SK-N-SH (cell line): ENCODE measurements around the gene BAIAP2L1. TPM values are rescaled to one million over a fixed set of nuclear protein-coding genes. Genes with fewer than 3 reads are reported as not detected.
A peak's percentile ranks its signal among the peaks of the same experiment; 100 is the strongest.

Experiments used
- CTCF ChIA-PET: fragments of 300-600, 350-600 bp; formaldehyde crosslinking; extraction: SDS; loops from one replicate; lab custom pipeline; 2021; lab: Yijun Ruan, JAX
- POLR2A ChIA-PET: fragments of 350-600 bp; sonication (Branson Sonifier 250); formaldehyde crosslinking; extraction: SDS; loops from one replicate; lab custom pipeline; 2020; ENCODE audit warnings: antibody characterized with exemption, inconsistent platforms; lab: Yijun Ruan, JAX
- DNase-seq: peaks from one replicate; pipeline ENCODE4 v3.0.0; 2012
- H2AFZ ChIP-seq: fragments of 200-600 bp; sonication (generic); 2 replicates; pipeline ENCODE4 v1.8.1; 2016; ENCODE audit warnings: antibody characterized with exemption, mild to moderate bottlenecking, low read depth
- H3F3A ChIP-seq: fragments of 200-600 bp; sonication (generic); replicated peaks from 2 replicates; pipeline ENCODE3; 2016; ENCODE audit warnings: antibody characterized with exemption, mild to moderate bottlenecking; ENCODE audit not compliant: insufficient read depth
- H3K27ac ChIP-seq, 2 experiments: fragments of 200-500 bp in 1 of 2; fragments of 200-600 bp in 1 of 2; sonication (Bioruptor generic) in 1 of 2; sonication (generic), shearing (Covaris generic) in 1 of 2; 2 replicates each; pipeline versions ENCODE4 v1.5.1 to v1.6.1; 2014 to 2016; ENCODE audit warnings: low read depth in 2 of 2, inconsistent platforms in 1 of 2, low read length in 1 of 2, mild to moderate bottlenecking in 1 of 2, mixed read lengths in 1 of 2
- H3K27me3 ChIP-seq: fragments of 200-600 bp; sonication (generic), shearing (Covaris generic); 2 replicates; pipeline ENCODE4 v1.6.1; 2016; ENCODE audit warnings: mixed run types; ENCODE audit not compliant: insufficient read depth
- H3K36me3 ChIP-seq, 2 experiments: fragments of 200-500 bp in 1 of 2; fragments of 200-600 bp in 1 of 2; sonication (Bioruptor generic) in 1 of 2; sonication (generic) in 1 of 2; replicated peaks in 1 of 2; 2 replicates each; pipeline versions ENCODE3 to v1.5.1; 2014 to 2016; ENCODE audit warnings: low read length in 1 of 2, mild to moderate bottlenecking in 1 of 2; ENCODE audit not compliant: insufficient read depth in 2 of 2, control insufficient read depth in 1 of 2
- H3K4me1 ChIP-seq, 2 experiments: fragments of 200-500 bp in 1 of 2; fragments of 200-600 bp in 1 of 2; sonication (Bioruptor generic) in 1 of 2; sonication (generic), shearing (Covaris generic) in 1 of 2; 2 replicates each; pipeline versions ENCODE4 v1.5.1 to v1.6.1; 2014 to 2016; ENCODE audit warnings: low read depth in 1 of 2, low read length in 1 of 2, mixed run types in 1 of 2; ENCODE audit not compliant: insufficient read depth in 2 of 2, control insufficient read depth in 1 of 2
- H3K4me2 ChIP-seq: fragments of 200-600 bp; sonication (generic), shearing (Covaris generic); 2 replicates; pipeline ENCODE4 v1.6.1; 2017; ENCODE audit warnings: mixed run types
- H3K4me3 ChIP-seq, 2 experiments: fragments of 200-500 bp in 1 of 2; fragments of 200-600 bp in 1 of 2; sonication (Bioruptor generic) in 1 of 2; sonication (generic), shearing (Covaris generic) in 1 of 2; 2 replicates each; pipeline versions ENCODE4 v1.5.1 to v1.8.1; 2014 to 2016; ENCODE audit warnings: low read depth in 2 of 2, inconsistent platforms in 1 of 2, low read length in 1 of 2, mild to moderate bottlenecking in 1 of 2, mixed read lengths in 1 of 2, moderate library complexity in 1 of 2
- H3K79me2 ChIP-seq: fragments of 200-600 bp; sonication (generic); 2 replicates; pipeline ENCODE4 v1.8.1; 2017; ENCODE audit warnings: mild to moderate bottlenecking; ENCODE audit not compliant: insufficient read depth
- H3K9ac ChIP-seq: fragments of 200-600 bp; sonication (generic); 2 replicates; pipeline ENCODE4 v1.6.1; 2017; ENCODE audit warnings: mixed run types
- H3K9me2 ChIP-seq: fragments of 200-600 bp; sonication (generic); 2 replicates; pipeline ENCODE4 v1.6.1; 2017; ENCODE audit warnings: mixed run types
- H3K9me3 ChIP-seq: fragments of 200-600 bp; sonication (generic); 2 replicates; pipeline ENCODE4 v1.6.1; 2017; ENCODE audit warnings: mixed run types, mild to moderate bottlenecking, moderate library complexity
- H4K20me1 ChIP-seq: fragments of 200-600 bp; sonication (generic); 2 replicates; pipeline ENCODE4 v1.6.1; 2017; ENCODE audit warnings: mild to moderate bottlenecking, mixed run types; ENCODE audit not compliant: insufficient read depth
- CHD2 ChIP-seq: fragments of 150-350 bp; IDR thresholded peaks from 2 replicates; pipeline ENCODE4 v1.6.1; 2018; ENCODE audit warnings: low read length; ENCODE audit not compliant: partially characterized antibody
- CTCF ChIP-seq: fragments of 200-600 bp; sonication (generic); IDR thresholded peaks from 2 replicates; pipeline ENCODE4 v1.6.1; 2017; ENCODE audit warnings: antibody characterized with exemption, mild to moderate bottlenecking, moderate library complexity
- ELF1 ChIP-seq: IDR thresholded peaks from 2 replicates; pipeline ENCODE4 v1.4.0; 2012
- EP300 ChIP-seq, 2 experiments: IDR thresholded peaks; 2 replicates each; pipeline versions ENCODE4 v1.4.0 to v1.6.1; 2012; ENCODE audit warnings: borderline replicate concordance in 1 of 2, low read depth in 1 of 2, low read length in 1 of 2
- EZH2phosphoT487 ChIP-seq: fragments of 200-600 bp; sonication (generic); IDR thresholded peaks from 2 replicates; pipeline ENCODE4 v1.6.1; 2017; ENCODE audit warnings: low read depth, mixed run types, mild to moderate bottlenecking, antibody characterized with exemption, moderate library complexity, borderline replicate concordance
- FOXJ3 ChIP-seq: sonication (generic); formaldehyde crosslinking; IDR thresholded peaks from 2 replicates; pipeline ENCODE4 v1.5.1; 2020; ENCODE audit warnings: mild to moderate bottlenecking, missing genetic modification reagents
- GATA2 ChIP-seq: sonication (generic); formaldehyde crosslinking; IDR thresholded peaks from 2 replicates; pipeline ENCODE4 v1.5.0; 2020; ENCODE audit warnings: mild to moderate bottlenecking, missing genetic modification reagents
- IRF3 ChIP-seq: fragments of 150-350 bp; IDR thresholded peaks from 2 replicates; pipeline ENCODE4 v1.6.1; 2016; ENCODE audit warnings: mild to moderate bottlenecking, low read depth, low read length
- MEF2A ChIP-seq: IDR thresholded peaks from 2 replicates; pipeline ENCODE4 v1.4.0; 2012; ENCODE audit warnings: low read depth, borderline replicate concordance
- POLR2AphosphoS5 ChIP-seq: IDR thresholded peaks from 2 replicates; pipeline ENCODE4 v1.6.1; 2012; ENCODE audit warnings: low read depth, low read length
- RAD21 ChIP-seq: IDR thresholded peaks from 2 replicates; pipeline ENCODE4 v1.6.1; 2012; ENCODE audit warnings: mild to moderate bottlenecking, low read length
- RFX5 ChIP-seq: IDR thresholded peaks from 2 replicates; pipeline ENCODE4 v1.6.1; 2012; ENCODE audit warnings: mild to moderate bottlenecking, improper control_type of control experiment, low read length
- RXRA ChIP-seq: IDR thresholded peaks from 2 replicates; pipeline ENCODE4 v1.4.0; 2012; ENCODE audit warnings: low read depth, mild to moderate bottlenecking, borderline replicate concordance
- SIN3A ChIP-seq: IDR thresholded peaks from 2 replicates; pipeline ENCODE4 v1.6.1; 2012; ENCODE audit warnings: low read depth, mild to moderate bottlenecking, low read length, moderate library complexity, borderline replicate concordance
- SMC3 ChIP-seq: IDR thresholded peaks from 2 replicates; pipeline ENCODE4 v1.6.1; 2012; ENCODE audit warnings: low read depth, low read length, improper control_type of control experiment
- TCF12 ChIP-seq: IDR thresholded peaks from 2 replicates; pipeline ENCODE4 v1.4.0; 2012
- YY1 ChIP-seq: IDR thresholded peaks from 2 replicates; pipeline ENCODE4 v1.4.0; 2012; ENCODE audit warnings: low read depth, mild to moderate bottlenecking
- ZBTB33 ChIP-seq: IDR thresholded peaks from 2 replicates; pipeline ENCODE4 v1.4.0; 2012; ENCODE audit warnings: low read depth, borderline replicate concordance
- WGBS: methylation state at CpG from one replicate; pipeline ENCODE4 v1.1.6; 2017; ENCODE audit warnings: low lambda C conversion rate; 5-methylcytosine and 5-hydroxymethylcytosine counted together
- polyA plus RNA-seq, 3 experiments: library from polyadenylated mRNA; depleted of rRNA; stranded (reverse); fragments of >200 nt; gene quantifications; 2 replicates each; pipeline ENCODE4 v1.2.3, GENCODE V29; 2012
- TF ChIP-seq, protein P1 (sequence below): IDR thresholded peaks from 2 replicates; pipeline ENCODE4 v1.4.0; 2012; ENCODE audit warnings: low read depth, borderline replicate concordance
- TF ChIP-seq, protein P2 (sequence below): fragments of 150-350 bp; IDR thresholded peaks from 2 replicates; pipeline ENCODE4 v1.6.1; 2017; ENCODE audit warnings: antibody characterized with exemption, low read length, low read depth, borderline replicate concordance

Gene BAIAP2L1
- polyA plus RNA-seq, 1 of the 3 experiments (the other 2 are of a cell fraction): 8.8 TPM

- TF ChIP-seq ZBTB33 (no peak), MEF2A (no peak), POLR2AphosphoS5 (no peak), EZH2phosphoT487 (no peak), IRF3 (no peak), GATA2 (CRISPR knock-in tag) (no peak)
Measured at GRCh38 chr7:98276241-98276761, 124.6 kb downstream of the BAIAP2L1 start (continued).

DNA sequence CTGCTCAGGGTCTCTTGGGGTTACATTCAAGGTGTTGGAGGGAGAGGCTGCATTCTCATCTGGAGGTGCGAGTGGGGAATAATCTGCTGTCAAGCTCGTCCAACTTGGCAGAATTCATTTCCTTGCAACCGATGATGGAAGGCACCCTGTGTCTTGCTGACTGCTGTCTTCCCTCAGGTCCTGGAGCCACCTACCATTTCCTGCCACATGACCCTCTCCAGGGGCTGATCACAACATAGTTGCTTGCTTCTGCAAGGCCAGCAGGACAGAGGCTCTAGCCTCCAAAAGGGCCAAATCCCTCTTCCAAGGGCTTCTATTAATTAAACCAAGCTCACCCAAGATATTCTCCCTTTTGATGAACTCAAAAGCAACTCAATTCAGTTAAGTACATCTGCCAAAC, 133.6 kb downstream of the BAIAP2L1 start:
- Histone ChIP-seq H3K27ac (no peak overlapping the region), H3K4me1 (0 out of 4 replicates have a peak, but pooled peaks cover 0 to 4% of the 10 kb centered on the region in 2 experiments), H3K27me3 (no peaks in the 10 kb centered on the region), H3K4me2 (no peak overlapping the region), H4K20me1 (no peaks in the 10 kb centered on the region), H3K9me3 (no peaks in the 10 kb centered on the region), H3K79me2 (no peaks in the 10 kb centered on the region), H3K9ac (no peak overlapping the region)
- no peak for DNase-seq
- CTCF ChIA-PET: interaction anchor here (0.6 to 3.5 kb wide), 13 partner anchors 10 to 574 kb away, joined by 3 to 26 read pairs (median 4); partner anchors contain the start of gene BAIAP2L1
- WGBS: 91% methylated on average over 3 of the region's 3 CpGs
- POLR2A ChIA-PET: no interaction called here
- TF ChIP-seq SIN3A (no peak), RXRA (no peak), ELF1 (no peak), FOXJ3 (CRISPR knock-in tag) (no peak), YY1 (no peak), CHD2 (no peak), MEF2A (no peak)
- TF ChIP-seq, all 33 proteins: peak for 0
- H3K36me3 ChIP-seq: peaks cover 0 to 12% of the 10 kb centered on the region in 2 experiments
- H3F3A ChIP-seq: peaks cover 8% of the 10 kb centered on the region
- H3K4me3 ChIP-seq: no peak overlapping the region
- no peak overlapping the region for H2AFZ ChIP-seq
- H3K9me2 ChIP-seq: no peaks in the 10 kb centered on the region

GRCh38 chr7:98266840-98267239, 134.1 kb downstream of the BAIAP2L1 start:
- CTCF ChIA-PET: interaction anchor here (0.6 to 3.5 kb wide), 15 partner anchors 9 to 574 kb away, joined by 3 to 26 read pairs (median 4); partner anchors contain the start of gene BAIAP2L1
- no peak overlapping the region for H3K4me3 ChIP-seq
- POLR2A ChIA-PET: no interaction called here
- no peak overlapping the region for H3K9ac ChIP-seq
- no peak overlapping the region for H2AFZ ChIP-seq
- H3K27me3 ChIP-seq: no peaks in the 10 kb centered on the region
- H4K20me1 ChIP-seq: no peaks in the 10 kb centered on the region
- H3K4me1 ChIP-seq: 0 out of 4 replicates have a peak, but pooled peaks cover 0 to 4% of the 10 kb centered on the region in 2 experiments
- H3K9me3 ChIP-seq: no peaks in the 10 kb centered on the region
- H3K27ac ChIP-seq: no peak overlapping the region
- 45% methylated on average over 2 of the region's 2 CpGs for WGBS
- peak; percentile 52 for DNase-seq
- H3F3A ChIP-seq: peaks cover 8% of the 10 kb centered on the region
- peaks cover 0 to 16% of the 10 kb centered on the region in 2 experiments for H3K36me3 ChIP-seq
- H3K79me2 ChIP-seq: no peaks in the 10 kb centered on the region
- H3K9me2 ChIP-seq: no peaks in the 10 kb centered on the region
- H3K4me2 ChIP-seq: no peak overlapping the region
- TF ChIP-seq TCF12 (no peak), CTCF (peak; percentile 48), RFX5 (no peak), RXRA (no peak), SMC3 (peak; percentile 41), RAD21 (peak; percentile 43), EP300 (IDR thresholded peaks at IDR 0.05; ENCODE audit: borderline replicate concordance in 1 of 2, low read depth in 1 of 2, low read length in 1 of 2) (no peak)
- TF ChIP-seq, protein P1, sequence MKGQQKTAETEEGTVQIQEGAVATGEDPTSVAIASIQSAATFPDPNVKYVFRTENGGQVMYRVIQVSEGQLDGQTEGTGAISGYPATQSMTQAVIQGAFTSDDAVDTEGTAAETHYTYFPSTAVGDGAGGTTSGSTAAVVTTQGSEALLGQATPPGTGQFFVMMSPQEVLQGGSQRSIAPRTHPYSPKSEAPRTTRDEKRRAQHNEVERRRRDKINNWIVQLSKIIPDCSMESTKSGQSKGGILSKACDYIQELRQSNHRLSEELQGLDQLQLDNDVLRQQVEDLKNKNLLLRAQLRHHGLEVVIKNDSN: no peak
- TF ChIP-seq, protein P2, sequence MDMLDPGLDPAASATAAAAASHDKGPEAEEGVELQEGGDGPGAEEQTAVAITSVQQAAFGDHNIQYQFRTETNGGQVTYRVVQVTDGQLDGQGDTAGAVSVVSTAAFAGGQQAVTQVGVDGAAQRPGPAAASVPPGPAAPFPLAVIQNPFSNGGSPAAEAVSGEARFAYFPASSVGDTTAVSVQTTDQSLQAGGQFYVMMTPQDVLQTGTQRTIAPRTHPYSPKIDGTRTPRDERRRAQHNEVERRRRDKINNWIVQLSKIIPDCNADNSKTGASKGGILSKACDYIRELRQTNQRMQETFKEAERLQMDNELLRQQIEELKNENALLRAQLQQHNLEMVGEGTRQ: no peak
